BE2C (cell line): Measurements from ENCODE around the gene ARMC9.
A peak's percentile ranks its signal among the peaks of the same experiment; 100 is the strongest.

Source experiments
- DNase-seq: peaks from one replicate; pipeline ENCODE4 v3.0.0-alpha.2; 2020
- H3K27me3 ChIP-seq: fragments of 250-450 bp; sonication (Bioruptor Pico); 2 replicates; pipeline ENCODE4 v1.5.1; 2020; ENCODE audit warnings: mild to moderate bottlenecking
- H3K36me3 ChIP-seq: fragments of 250-450 bp; sonication (Bioruptor Pico); 2 replicates; pipeline ENCODE4 v1.5.1; 2020; ENCODE audit warnings: mild to moderate bottlenecking
- H3K4me1 ChIP-seq: fragments of 250-450 bp; sonication (Bioruptor Pico); 2 replicates; pipeline ENCODE4 v1.5.1; 2020
- H3K4me3 ChIP-seq: 2 replicates; pipeline ENCODE4 v1.5.1; 2011; ENCODE audit warnings: low read depth, low read length
- H3K9me3 ChIP-seq: fragments of 250-450 bp; sonication (Bioruptor Pico); 2 replicates; pipeline ENCODE4 v1.5.1; 2020
- TF ChIP-seq, protein P1 (sequence below): IDR thresholded peaks from 2 replicates; pipeline ENCODE4 v1.5.1; 2012; ENCODE audit warnings: mild to moderate bottlenecking, low read depth, low read length

The ARMC9 gene

GRCh38 chr2:231181860-231182512, 16.4 kb upstream of the ARMC9 start:
- H3K4me3 ChIP-seq = peak overlapping the region; percentile 6; the same call in 1 of the 2 replicates
- H3K4me1 ChIP-seq = peaks cover 20% of the 10 kb centered on the region

GRCh38 chr2:231182513-231182899, 15.9 kb upstream of the ARMC9 start:
- Histone ChIP-seq H3K9me3 (no peaks in the 10 kb centered on the region), H3K36me3 (no peaks in the 10 kb centered on the region), H3K4me1 (peaks cover 22% of the 10 kb centered on the region), H3K4me3 (peak overlapping the region; percentile 6; the same call in 1 of the 2 replicates), H3K27me3 (no peaks in the 10 kb centered on the region)
- TF ChIP-seq, protein P1, sequence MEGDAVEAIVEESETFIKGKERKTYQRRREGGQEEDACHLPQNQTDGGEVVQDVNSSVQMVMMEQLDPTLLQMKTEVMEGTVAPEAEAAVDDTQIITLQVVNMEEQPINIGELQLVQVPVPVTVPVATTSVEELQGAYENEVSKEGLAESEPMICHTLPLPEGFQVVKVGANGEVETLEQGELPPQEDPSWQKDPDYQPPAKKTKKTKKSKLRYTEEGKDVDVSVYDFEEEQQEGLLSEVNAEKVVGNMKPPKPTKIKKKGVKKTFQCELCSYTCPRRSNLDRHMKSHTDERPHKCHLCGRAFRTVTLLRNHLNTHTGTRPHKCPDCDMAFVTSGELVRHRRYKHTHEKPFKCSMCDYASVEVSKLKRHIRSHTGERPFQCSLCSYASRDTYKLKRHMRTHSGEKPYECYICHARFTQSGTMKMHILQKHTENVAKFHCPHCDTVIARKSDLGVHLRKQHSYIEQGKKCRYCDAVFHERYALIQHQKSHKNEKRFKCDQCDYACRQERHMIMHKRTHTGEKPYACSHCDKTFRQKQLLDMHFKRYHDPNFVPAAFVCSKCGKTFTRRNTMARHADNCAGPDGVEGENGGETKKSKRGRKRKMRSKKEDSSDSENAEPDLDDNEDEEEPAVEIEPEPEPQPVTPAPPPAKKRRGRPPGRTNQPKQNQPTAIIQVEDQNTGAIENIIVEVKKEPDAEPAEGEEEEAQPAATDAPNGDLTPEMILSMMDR = no peak
- no peak for DNase-seq

More at GRCh38 chr2:231181860-231182512, 16.4 kb upstream of the ARMC9 start:
- no peaks in the 10 kb centered on the region; the same call in 1 of the 2 replicates for H3K9me3 ChIP-seq
- DNase-seq = peak; percentile 74
- no peaks in the 10 kb centered on the region for H3K36me3 ChIP-seq
- no peaks in the 10 kb centered on the region for H3K27me3 ChIP-seq
- TF ChIP-seq, protein P1 = 0 out of 2 replicates have a peak, but pooled peaks have one; percentile 11

DNA sequence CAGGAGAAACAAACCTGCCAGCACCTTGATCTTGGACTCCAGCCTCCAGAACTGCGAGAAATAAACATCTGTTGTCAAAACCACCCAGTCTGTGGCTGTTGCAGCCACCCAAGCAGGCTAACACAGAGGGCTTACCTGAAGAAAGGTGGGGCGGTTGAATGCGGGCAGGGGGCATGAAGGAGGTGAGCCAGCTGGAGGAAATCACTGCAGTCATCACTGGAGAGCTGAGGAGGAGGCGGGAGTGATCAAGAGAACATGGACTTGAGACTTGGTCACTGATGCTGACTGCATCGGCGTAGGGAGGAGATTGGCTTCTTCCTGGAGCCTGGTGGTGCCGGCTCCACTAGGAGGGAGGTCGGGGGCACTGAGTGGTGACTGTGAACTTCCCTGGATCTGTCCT, 14.6 kb upstream of the ARMC9 start:
- Histone ChIP-seq H3K27me3 (no peaks in the 10 kb centered on the region), H3K4me3 (no peak overlapping the region), H3K9me3 (no peaks in the 10 kb centered on the region), H3K36me3 (no peaks in the 10 kb centered on the region), H3K4me1 (peaks cover 28% of the 10 kb centered on the region)
- TF ChIP-seq, protein P1 = no peak
- no peak for DNase-seq

GRCh38 chr2:231184319-231184718, 14.1 kb upstream of the ARMC9 start:
- TF ChIP-seq, protein P1 = no peak
- Histone ChIP-seq H3K27me3 (no peaks in the 10 kb centered on the region), H3K4me1 (peaks cover 28% of the 10 kb centered on the region), H3K36me3 (no peaks in the 10 kb centered on the region), H3K9me3 (no peaks in the 10 kb centered on the region), H3K4me3 (no peak overlapping the region)
- no peak for DNase-seq

DNA sequence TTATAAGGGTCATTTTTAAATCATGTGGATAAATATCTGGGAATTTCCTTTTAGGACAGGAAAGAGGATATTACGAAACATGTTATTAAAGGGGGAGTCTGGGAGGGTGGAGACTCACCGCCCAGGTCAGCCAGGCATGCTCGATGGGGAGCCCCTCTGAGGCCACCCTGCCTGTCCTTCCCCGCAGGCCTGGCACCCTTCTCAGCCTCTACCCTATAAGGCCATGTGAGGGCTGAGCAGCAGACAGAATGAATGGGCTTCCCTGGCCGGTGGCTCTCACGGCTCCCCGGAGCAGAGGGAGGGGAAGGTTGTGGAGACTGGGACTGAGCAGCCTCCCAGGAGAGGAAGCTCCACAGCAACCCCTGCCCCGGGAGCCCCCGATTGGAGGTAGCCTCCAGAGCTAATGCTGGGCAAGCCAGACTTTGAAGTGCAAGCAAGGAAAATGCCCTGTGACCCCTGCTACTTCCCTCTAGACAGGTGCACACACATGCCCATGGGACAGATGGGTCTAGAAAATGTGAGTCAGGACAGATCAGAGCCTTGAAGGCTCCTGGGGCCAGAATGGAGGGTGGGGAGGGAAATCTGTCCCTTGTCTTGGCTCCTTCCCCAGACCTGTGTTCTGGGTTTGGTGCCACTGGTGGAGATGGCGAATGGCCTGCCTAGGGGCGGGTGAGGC, 13.2 kb upstream of the ARMC9 start:
- Histone ChIP-seq H3K9me3 (no peaks in the 10 kb centered on the region), H3K4me3 (no peak overlapping the region), H3K36me3 (no peaks in the 10 kb centered on the region), H3K4me1 (peaks cover 23% of the 10 kb centered on the region), H3K27me3 (no peaks in the 10 kb centered on the region)
- DNase-seq = no peak
- TF ChIP-seq, protein P1 = no peak

DNA sequence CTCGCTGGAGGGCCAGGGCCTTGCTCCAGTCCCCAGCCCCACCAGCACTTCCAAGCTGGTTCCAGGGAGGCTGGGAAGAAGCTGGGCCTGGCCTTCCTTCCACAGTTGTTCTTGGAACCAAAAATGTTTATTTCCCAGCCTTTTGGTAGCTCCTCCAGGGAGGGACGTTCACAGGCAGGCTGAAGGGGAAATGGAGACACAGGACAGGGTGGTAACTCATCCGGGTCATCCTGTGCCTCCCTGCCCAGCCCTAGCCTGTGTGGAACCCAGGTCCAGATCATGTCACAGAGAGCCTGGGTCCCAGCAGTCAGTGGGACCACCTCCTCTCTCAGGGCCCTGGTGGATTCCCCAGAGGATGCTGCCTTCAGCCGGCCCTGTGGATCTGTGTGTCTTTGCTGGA, 12.5 kb upstream of the ARMC9 start:
- no peak for DNase-seq
- H3K9me3 ChIP-seq = no peaks in the 10 kb centered on the region
- TF ChIP-seq, protein P1 = no peak
- H3K36me3 ChIP-seq = no peaks in the 10 kb centered on the region
- no peak overlapping the region for H3K4me3 ChIP-seq
- no peaks in the 10 kb centered on the region for H3K27me3 ChIP-seq
- peaks cover 20% of the 10 kb centered on the region for H3K4me1 ChIP-seq
